DOHH2 (cell line): ENCODE results near the gene FADS6.

Experiments
- H3F3A ChIP-seq: fragments of 200-600 bp; sonication (generic), shearing (Covaris generic); 2 replicates; pipeline ENCODE4 v1.6.0; 2016; ENCODE audit warnings: antibody characterized with exemption, mild to moderate bottlenecking; ENCODE audit not compliant: control insufficient read depth, insufficient read depth
- H3K27ac ChIP-seq: fragments of 200-600 bp; sonication (generic); 2 replicates; pipeline ENCODE4 v1.5.1; 2014; ENCODE audit warnings: low read depth, mild to moderate bottlenecking, low read length, moderate library complexity
- H3K27me3 ChIP-seq: fragments of 200-600 bp; sonication (generic); 2 replicates; pipeline ENCODE4 v1.6.1; 2014; ENCODE audit warnings: mild to moderate bottlenecking, low read length, mixed read lengths; ENCODE audit not compliant: control insufficient read depth
- H3K36me3 ChIP-seq: fragments of 200-600 bp; sonication (generic); 2 replicates; pipeline ENCODE4 v1.6.1; 2014; ENCODE audit warnings: mild to moderate bottlenecking, low read length, moderate library complexity, mixed read lengths; ENCODE audit not compliant: control insufficient read depth
- H3K4me1 ChIP-seq: fragments of 200-600 bp; sonication (generic); 2 replicates; pipeline ENCODE4 v1.6.1; 2014; ENCODE audit warnings: mild to moderate bottlenecking, low read length, mixed read lengths; ENCODE audit not compliant: control insufficient read depth
- H3K4me2 ChIP-seq: fragments of 200-600 bp; sonication (generic); 2 replicates; pipeline ENCODE4 v1.6.0; 2014; ENCODE audit warnings: mild to moderate bottlenecking, low read length, moderate library complexity
- H3K4me3 ChIP-seq: fragments of 200-600 bp; sonication (generic); 2 replicates; pipeline ENCODE4 v1.5.1; 2014; ENCODE audit warnings: mild to moderate bottlenecking, low read length, mixed read lengths
- H3K79me2 ChIP-seq: fragments of 200-600 bp; sonication (generic); 2 replicates; pipeline ENCODE4 v1.6.1; 2014; ENCODE audit warnings: mild to moderate bottlenecking, low read length, mixed read lengths; ENCODE audit not compliant: control insufficient read depth
- H3K9me2 ChIP-seq: fragments of 200-600 bp; sonication (generic); replicated peaks from 2 replicates; pipeline ENCODE4 v1.6.1; 2014; ENCODE audit warnings: mild to moderate bottlenecking, low read length, mixed read lengths; ENCODE audit not compliant: control insufficient read depth
- H3K9me3 ChIP-seq: fragments of 200-600 bp; sonication (generic); 2 replicates; pipeline ENCODE4 v1.6.1; 2014; ENCODE audit warnings: antibody characterized with exemption, low read length, mixed read lengths; ENCODE audit not compliant: control insufficient read depth, insufficient read depth
- H4K20me1 ChIP-seq: fragments of 200-600 bp; sonication (generic); 2 replicates; pipeline ENCODE4 v1.6.0; 2014; ENCODE audit warnings: low read depth, mild to moderate bottlenecking, antibody characterized with exemption, low read length, moderate library complexity; ENCODE audit not compliant: control insufficient read depth, insufficient read depth
- EZH2phosphoT487 ChIP-seq: fragments of 200-600 bp; sonication (generic); IDR thresholded peaks from 2 replicates; pipeline ENCODE4 v1.6.1; 2017; ENCODE audit warnings: borderline replicate concordance, mild to moderate bottlenecking, antibody characterized with exemption, low read length, moderate library complexity, mixed read lengths
- TF ChIP-seq, protein P1 (sequence below): fragments of 200-600 bp; sonication (generic); IDR thresholded peaks from one replicate; pipeline ENCODE4 v1.5.1; 2014; ENCODE audit warnings: antibody characterized with exemption, mild to moderate bottlenecking, low read depth, low read length; ENCODE audit not compliant: poor library complexity, severe bottlenecking

Gene FADS6

GRCh38 chr17:74857191-74857590, 36.2 kb downstream of the FADS6 start:
- peaks cover 55% of the 10 kb centered on the region for H3K27me3 ChIP-seq
- no peaks in the 10 kb centered on the region for H3F3A ChIP-seq
- H3K4me2 ChIP-seq = no peak overlapping the region
- H3K9me2 ChIP-seq = no peaks in the 10 kb centered on the region
- no peaks in the 10 kb centered on the region for H3K36me3 ChIP-seq
- no peaks in the 10 kb centered on the region for H3K79me2 ChIP-seq
- H3K4me1 ChIP-seq = peaks cover 8% of the 10 kb centered on the region
- no peak overlapping the region for H3K27ac ChIP-seq
- no peaks in the 10 kb centered on the region for H3K9me3 ChIP-seq
- no peaks in the 10 kb centered on the region; the same call in 1 of the 2 replicates for H4K20me1 ChIP-seq
- no peak overlapping the region for H3K4me3 ChIP-seq
- no peak for TF ChIP-seq EZH2phosphoT487
- TF ChIP-seq, protein P1, sequence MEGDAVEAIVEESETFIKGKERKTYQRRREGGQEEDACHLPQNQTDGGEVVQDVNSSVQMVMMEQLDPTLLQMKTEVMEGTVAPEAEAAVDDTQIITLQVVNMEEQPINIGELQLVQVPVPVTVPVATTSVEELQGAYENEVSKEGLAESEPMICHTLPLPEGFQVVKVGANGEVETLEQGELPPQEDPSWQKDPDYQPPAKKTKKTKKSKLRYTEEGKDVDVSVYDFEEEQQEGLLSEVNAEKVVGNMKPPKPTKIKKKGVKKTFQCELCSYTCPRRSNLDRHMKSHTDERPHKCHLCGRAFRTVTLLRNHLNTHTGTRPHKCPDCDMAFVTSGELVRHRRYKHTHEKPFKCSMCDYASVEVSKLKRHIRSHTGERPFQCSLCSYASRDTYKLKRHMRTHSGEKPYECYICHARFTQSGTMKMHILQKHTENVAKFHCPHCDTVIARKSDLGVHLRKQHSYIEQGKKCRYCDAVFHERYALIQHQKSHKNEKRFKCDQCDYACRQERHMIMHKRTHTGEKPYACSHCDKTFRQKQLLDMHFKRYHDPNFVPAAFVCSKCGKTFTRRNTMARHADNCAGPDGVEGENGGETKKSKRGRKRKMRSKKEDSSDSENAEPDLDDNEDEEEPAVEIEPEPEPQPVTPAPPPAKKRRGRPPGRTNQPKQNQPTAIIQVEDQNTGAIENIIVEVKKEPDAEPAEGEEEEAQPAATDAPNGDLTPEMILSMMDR = no peak

GRCh38 chr17:74856112-74856511, 37.3 kb downstream of the FADS6 start:
- Histone ChIP-seq H3K36me3 (no peaks in the 10 kb centered on the region), H3K9me2 (no peaks in the 10 kb centered on the region), H3K4me2 (no peak overlapping the region), H3K9me3 (no peaks in the 10 kb centered on the region), H3F3A (no peaks in the 10 kb centered on the region), H3K79me2 (no peaks in the 10 kb centered on the region), H3K27ac (no peak overlapping the region), H3K27me3 (peaks cover 49% of the 10 kb centered on the region), H3K4me3 (no peak overlapping the region), H3K4me1 (peaks cover 8% of the 10 kb centered on the region), H4K20me1 (no peaks in the 10 kb centered on the region; the same call in 1 of the 2 replicates)
- no peak for TF ChIP-seq EZH2phosphoT487
- TF ChIP-seq, protein P1 = no peak

- Histone ChIP-seq H3F3A (no peaks in the 10 kb centered on the region), H3K27ac (no peak overlapping the region), H3K9me2 (no peaks in the 10 kb centered on the region), H3K4me2 (no peak overlapping the region), H4K20me1 (no peaks in the 10 kb centered on the region; the same call in 1 of the 2 replicates), H3K9me3 (no peaks in the 10 kb centered on the region), H3K79me2 (no peaks in the 10 kb centered on the region), H3K4me1 (peaks cover 5% of the 10 kb centered on the region), H3K36me3 (no peaks in the 10 kb centered on the region), H3K27me3 (peaks cover 41% of the 10 kb centered on the region), H3K4me3 (no peak overlapping the region)
- TF ChIP-seq, protein P1 = no peak
- no peak for TF ChIP-seq EZH2phosphoT487
These were observed 38.1 kb downstream of the FADS6 start for GRCh38 chr17:74855323-74855722.
